Measurements from ENCODE around the gene PRRX2.

DNA sequence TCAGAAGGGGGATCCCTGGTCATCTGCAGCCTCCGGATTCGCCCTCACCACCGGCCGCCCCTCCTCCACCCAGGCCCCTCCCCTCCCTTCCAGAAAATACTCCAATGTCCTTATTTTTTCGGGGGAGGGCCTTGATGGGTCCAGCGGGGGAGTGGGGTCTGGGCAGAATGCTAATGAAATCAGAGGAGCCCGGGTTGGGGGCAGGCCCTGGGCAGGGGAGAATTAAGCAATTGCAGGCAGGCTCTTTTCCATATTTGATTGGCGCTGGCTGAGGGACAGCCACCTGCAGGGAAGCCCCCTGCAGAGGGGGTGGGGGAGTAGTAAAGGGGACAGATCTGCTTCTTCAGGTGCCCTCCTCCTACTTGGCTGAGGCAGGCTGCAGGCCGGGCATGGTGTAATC, 21.3 kb downstream of the PRRX2 start:
- TF ChIP-seq, protein P1, sequence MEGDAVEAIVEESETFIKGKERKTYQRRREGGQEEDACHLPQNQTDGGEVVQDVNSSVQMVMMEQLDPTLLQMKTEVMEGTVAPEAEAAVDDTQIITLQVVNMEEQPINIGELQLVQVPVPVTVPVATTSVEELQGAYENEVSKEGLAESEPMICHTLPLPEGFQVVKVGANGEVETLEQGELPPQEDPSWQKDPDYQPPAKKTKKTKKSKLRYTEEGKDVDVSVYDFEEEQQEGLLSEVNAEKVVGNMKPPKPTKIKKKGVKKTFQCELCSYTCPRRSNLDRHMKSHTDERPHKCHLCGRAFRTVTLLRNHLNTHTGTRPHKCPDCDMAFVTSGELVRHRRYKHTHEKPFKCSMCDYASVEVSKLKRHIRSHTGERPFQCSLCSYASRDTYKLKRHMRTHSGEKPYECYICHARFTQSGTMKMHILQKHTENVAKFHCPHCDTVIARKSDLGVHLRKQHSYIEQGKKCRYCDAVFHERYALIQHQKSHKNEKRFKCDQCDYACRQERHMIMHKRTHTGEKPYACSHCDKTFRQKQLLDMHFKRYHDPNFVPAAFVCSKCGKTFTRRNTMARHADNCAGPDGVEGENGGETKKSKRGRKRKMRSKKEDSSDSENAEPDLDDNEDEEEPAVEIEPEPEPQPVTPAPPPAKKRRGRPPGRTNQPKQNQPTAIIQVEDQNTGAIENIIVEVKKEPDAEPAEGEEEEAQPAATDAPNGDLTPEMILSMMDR (IDR thresholded peaks at IDR 0.05) = no peak
- TF ChIP-seq POLR2AphosphoS5 (IDR thresholded peaks at IDR 0.05; ENCODE audit: insufficient read depth in 1 of 2, low read depth in 1 of 2) (no peak), POLR2A (IDR thresholded peaks at IDR 0.05) (no peak)
